ENCODE data around the gene VAC14. TPM values are rescaled to one million over a fixed set of nuclear protein-coding genes. Genes with fewer than 3 reads are reported as not detected.

Gene VAC14
- total RNA-seq, 1 donor, result 25.0 TPM

GRCh38 chr16:70775399-70775798 lies 25.6 kb downstream of the VAC14 start:
- Histone ChIP-seq H3K4me1 (ENCODE audit: insufficient read depth, low read length) (no peaks in the 10 kb centered on the region), H3K4me3 (ENCODE audit: low read length) (no peak overlapping the region), H3K9me3 (ENCODE audit: low read depth, low read length) (no peaks in the 10 kb centered on the region), H3K27me3 (ENCODE audit: insufficient read depth, low read length) (no peaks in the 10 kb centered on the region)

- H3K4me3 ChIP-seq (ENCODE audit: low read length), result no peak overlapping the region
- H3K4me1 ChIP-seq (ENCODE audit: insufficient read depth, low read length), result no peaks in the 10 kb centered on the region
- no peaks in the 10 kb centered on the region for H3K27me3 ChIP-seq (ENCODE audit: insufficient read depth, low read length)
- H3K9me3 ChIP-seq (ENCODE audit: low read depth, low read length), result no peaks in the 10 kb centered on the region
These were observed 26.7 kb downstream of the VAC14 start for GRCh38 chr16:70774261-70774660.

GRCh38 chr16:70772493-70772892 lies 28.5 kb downstream of the VAC14 start:
- Histone ChIP-seq H3K4me3 (ENCODE audit: low read length) (no peak overlapping the region), H3K4me1 (ENCODE audit: insufficient read depth, low read length) (no peaks in the 10 kb centered on the region), H3K9me3 (ENCODE audit: low read depth, low read length) (no peaks in the 10 kb centered on the region), H3K27me3 (ENCODE audit: insufficient read depth, low read length) (no peaks in the 10 kb centered on the region)

GRCh38 chr16:70770626-70771552 lies 30.1 kb downstream of the VAC14 start:
- Histone ChIP-seq H3K4me1 (ENCODE audit: insufficient read depth, low read length) (no peaks in the 10 kb centered on the region), H3K4me3 (ENCODE audit: low read length) (no peak overlapping the region), H3K27me3 (ENCODE audit: insufficient read depth, low read length) (no peaks in the 10 kb centered on the region), H3K9me3 (ENCODE audit: low read depth, low read length) (no peaks in the 10 kb centered on the region)

GRCh38 chr16:70770291-70770625 lies 30.7 kb downstream of the VAC14 start:
- Histone ChIP-seq H3K27me3 (ENCODE audit: insufficient read depth, low read length) (no peaks in the 10 kb centered on the region), H3K4me1 (ENCODE audit: insufficient read depth, low read length) (no peaks in the 10 kb centered on the region), H3K9me3 (ENCODE audit: low read depth, low read length) (no peaks in the 10 kb centered on the region), H3K4me3 (ENCODE audit: low read length) (no peak overlapping the region)

GRCh38 chr16:70769761-70770160 lies 31.2 kb downstream of the VAC14 start:
- Histone ChIP-seq H3K9me3 (ENCODE audit: low read depth, low read length) (no peaks in the 10 kb centered on the region), H3K27me3 (ENCODE audit: insufficient read depth, low read length) (no peaks in the 10 kb centered on the region), H3K4me3 (ENCODE audit: low read length) (no peak overlapping the region), H3K4me1 (ENCODE audit: insufficient read depth, low read length) (no peaks in the 10 kb centered on the region)

GRCh38 chr16:70769131-70769530 lies 31.8 kb downstream of the VAC14 start:
- Histone ChIP-seq H3K9me3 (ENCODE audit: low read depth, low read length) (no peaks in the 10 kb centered on the region), H3K4me1 (ENCODE audit: insufficient read depth, low read length) (no peaks in the 10 kb centered on the region), H3K4me3 (ENCODE audit: low read length) (no peak overlapping the region), H3K27me3 (ENCODE audit: insufficient read depth, low read length) (no peaks in the 10 kb centered on the region)

- Histone ChIP-seq H3K4me3 (ENCODE audit: low read length) (no peak overlapping the region), H3K9me3 (ENCODE audit: low read depth, low read length) (no peaks in the 10 kb centered on the region), H3K27me3 (ENCODE audit: insufficient read depth, low read length) (no peaks in the 10 kb centered on the region), H3K4me1 (ENCODE audit: insufficient read depth, low read length) (no peaks in the 10 kb centered on the region)
These were observed 32.8 kb downstream of the VAC14 start for GRCh38 chr16:70768203-70768580.

GRCh38 chr16:70767377-70768202 lies 33.4 kb downstream of the VAC14 start:
- no peak overlapping the region for H3K4me3 ChIP-seq (ENCODE audit: low read length)
- H3K27me3 ChIP-seq (ENCODE audit: insufficient read depth, low read length), result no peaks in the 10 kb centered on the region
- no peaks in the 10 kb centered on the region for H3K9me3 ChIP-seq (ENCODE audit: low read depth, low read length)
- H3K4me1 ChIP-seq (ENCODE audit: insufficient read depth, low read length), result no peaks in the 10 kb centered on the region

GRCh38 chr16:70766658-70767057 lies 34.3 kb downstream of the VAC14 start:
- Histone ChIP-seq H3K27me3 (ENCODE audit: insufficient read depth, low read length) (no peaks in the 10 kb centered on the region), H3K9me3 (ENCODE audit: low read depth, low read length) (no peaks in the 10 kb centered on the region), H3K4me1 (ENCODE audit: insufficient read depth, low read length) (no peaks in the 10 kb centered on the region), H3K4me3 (ENCODE audit: low read length) (no peak overlapping the region)

GRCh38 chr16:70766176-70766575 lies 34.8 kb downstream of the VAC14 start:
- no peaks in the 10 kb centered on the region for H3K9me3 ChIP-seq (ENCODE audit: low read depth, low read length)
- H3K4me3 ChIP-seq (ENCODE audit: low read length), result no peak overlapping the region
- H3K4me1 ChIP-seq (ENCODE audit: insufficient read depth, low read length), result no peaks in the 10 kb centered on the region
- H3K27me3 ChIP-seq (ENCODE audit: insufficient read depth, low read length), result no peaks in the 10 kb centered on the region

GRCh38 chr16:70765491-70765890 lies 35.5 kb downstream of the VAC14 start:
- Histone ChIP-seq H3K9me3 (ENCODE audit: low read depth, low read length) (no peaks in the 10 kb centered on the region), H3K4me1 (ENCODE audit: insufficient read depth, low read length) (no peaks in the 10 kb centered on the region), H3K4me3 (ENCODE audit: low read length) (no peak overlapping the region), H3K27me3 (ENCODE audit: insufficient read depth, low read length) (no peaks in the 10 kb centered on the region)

- H3K9me3 ChIP-seq (ENCODE audit: low read depth, low read length), result no peaks in the 10 kb centered on the region
- no peaks in the 10 kb centered on the region for H3K27me3 ChIP-seq (ENCODE audit: insufficient read depth, low read length)
- H3K4me1 ChIP-seq (ENCODE audit: insufficient read depth, low read length), result no peaks in the 10 kb centered on the region
- H3K4me3 ChIP-seq (ENCODE audit: low read length), result no peak overlapping the region
These were observed 36.3 kb downstream of the VAC14 start for GRCh38 chr16:70764632-70765031.

- Histone ChIP-seq H3K9me3 (ENCODE audit: low read depth, low read length) (no peaks in the 10 kb centered on the region), H3K27me3 (ENCODE audit: insufficient read depth, low read length) (no peaks in the 10 kb centered on the region), H3K4me1 (ENCODE audit: insufficient read depth, low read length) (no peaks in the 10 kb centered on the region), H3K4me3 (ENCODE audit: low read length) (no peak overlapping the region)
These were observed 40.7 kb downstream of the VAC14 start for GRCh38 chr16:70760221-70760620.

- Histone ChIP-seq H3K9me3 (ENCODE audit: low read depth, low read length) (no peaks in the 10 kb centered on the region), H3K4me1 (ENCODE audit: insufficient read depth, low read length) (no peaks in the 10 kb centered on the region), H3K27me3 (ENCODE audit: insufficient read depth, low read length) (no peaks in the 10 kb centered on the region), H3K4me3 (ENCODE audit: low read length) (no peak overlapping the region)
These were observed 41.3 kb downstream of the VAC14 start for GRCh38 chr16:70759666-70760065.

Data from mononuclear cell (primary cell).